ENCODE measurements around the gene SPECC1.
"Not testable (repeated sequence)": the region's sequence is repeated elsewhere in the genome, so short reads cannot be mapped to it uniquely, and the experiment has no call there.

Gene SPECC1

GRCh38 chr17:20155258-20156195, 146.4 kb downstream of the SPECC1 start:
- no peak for TF ChIP-seq CTCF (IDR thresholded peaks at IDR 0.05; ENCODE audit: control insufficient read depth, insufficient read depth, low read depth, low read length, missing control alignments)
- H3K4me3 ChIP-seq (ENCODE audit: control insufficient read depth, low read depth, low read length) = peak overlapping the region; percentile 56
- peak; percentile 64 for DNase-seq (ENCODE audit: low read depth)

GRCh38 chr17:20156196-20157000, 147.2 kb downstream of the SPECC1 start:
- peak overlapping the region; percentile 56 for H3K4me3 ChIP-seq (ENCODE audit: control insufficient read depth, low read depth, low read length)
- DNase-seq (ENCODE audit: low read depth) = no peak
- TF ChIP-seq CTCF (IDR thresholded peaks at IDR 0.05; ENCODE audit: control insufficient read depth, insufficient read depth, low read depth, low read length, missing control alignments) = no peak

GRCh38 chr17:20157001-20157310, 147.8 kb downstream of the SPECC1 start:
- DNase-seq (ENCODE audit: low read depth) = no peak
- peak overlapping the region; percentile 56 for H3K4me3 ChIP-seq (ENCODE audit: control insufficient read depth, low read depth, low read length)
- no peak for TF ChIP-seq CTCF (IDR thresholded peaks at IDR 0.05; ENCODE audit: control insufficient read depth, insufficient read depth, low read depth, low read length, missing control alignments)

GRCh38 chr17:20158580-20158979, 149.4 kb downstream of the SPECC1 start:
- no peak overlapping the region for H3K4me3 ChIP-seq (ENCODE audit: control insufficient read depth, low read depth, low read length)
- TF ChIP-seq CTCF (IDR thresholded peaks at IDR 0.05; ENCODE audit: control insufficient read depth, insufficient read depth, low read depth, low read length, missing control alignments) = no peak
- no peak for DNase-seq (ENCODE audit: low read depth)

- no peak for TF ChIP-seq CTCF (IDR thresholded peaks at IDR 0.05; ENCODE audit: control insufficient read depth, insufficient read depth, low read depth, low read length, missing control alignments)
- peak; percentile 41 for DNase-seq (ENCODE audit: low read depth)
- H3K4me3 ChIP-seq (ENCODE audit: control insufficient read depth, low read depth, low read length) = no peak overlapping the region
These were observed 150.4 kb downstream of the SPECC1 start for GRCh38 chr17:20159406-20160069.

GRCh38 chr17:20165516-20165915, 156.4 kb downstream of the SPECC1 start:
- H3K4me3 ChIP-seq (ENCODE audit: control insufficient read depth, low read depth, low read length) = not testable (repeated sequence)

More at GRCh38 chr17:20165516-20165915, 156.4 kb downstream of the SPECC1 start:
- DNase-seq (ENCODE audit: low read depth) = not testable (repeated sequence)

Data from AG09309 (cell line).